GM12873 (cell line): ENCODE results near the gene BBS9.

Source experiments
- TF ChIP-seq, protein P1 (sequence below): IDR thresholded peaks from 2 replicates; pipeline ENCODE4 v1.5.1; 2012; ENCODE audit warnings: low read depth, mild to moderate bottlenecking, moderate library complexity, low read length, control low read depth; ENCODE audit not compliant: insufficient read depth; ENCODE audit errors: missing control alignments

Gene BBS9

GRCh38 chr7:33395340-33395739 lies 266.0 kb downstream of the BBS9 start:
- TF ChIP-seq, protein P1, sequence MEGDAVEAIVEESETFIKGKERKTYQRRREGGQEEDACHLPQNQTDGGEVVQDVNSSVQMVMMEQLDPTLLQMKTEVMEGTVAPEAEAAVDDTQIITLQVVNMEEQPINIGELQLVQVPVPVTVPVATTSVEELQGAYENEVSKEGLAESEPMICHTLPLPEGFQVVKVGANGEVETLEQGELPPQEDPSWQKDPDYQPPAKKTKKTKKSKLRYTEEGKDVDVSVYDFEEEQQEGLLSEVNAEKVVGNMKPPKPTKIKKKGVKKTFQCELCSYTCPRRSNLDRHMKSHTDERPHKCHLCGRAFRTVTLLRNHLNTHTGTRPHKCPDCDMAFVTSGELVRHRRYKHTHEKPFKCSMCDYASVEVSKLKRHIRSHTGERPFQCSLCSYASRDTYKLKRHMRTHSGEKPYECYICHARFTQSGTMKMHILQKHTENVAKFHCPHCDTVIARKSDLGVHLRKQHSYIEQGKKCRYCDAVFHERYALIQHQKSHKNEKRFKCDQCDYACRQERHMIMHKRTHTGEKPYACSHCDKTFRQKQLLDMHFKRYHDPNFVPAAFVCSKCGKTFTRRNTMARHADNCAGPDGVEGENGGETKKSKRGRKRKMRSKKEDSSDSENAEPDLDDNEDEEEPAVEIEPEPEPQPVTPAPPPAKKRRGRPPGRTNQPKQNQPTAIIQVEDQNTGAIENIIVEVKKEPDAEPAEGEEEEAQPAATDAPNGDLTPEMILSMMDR: no peak

- TF ChIP-seq, protein P1: no peak
These were observed 270.3 kb downstream of the BBS9 start for GRCh38 chr7:33399528-33400213.

DNA sequence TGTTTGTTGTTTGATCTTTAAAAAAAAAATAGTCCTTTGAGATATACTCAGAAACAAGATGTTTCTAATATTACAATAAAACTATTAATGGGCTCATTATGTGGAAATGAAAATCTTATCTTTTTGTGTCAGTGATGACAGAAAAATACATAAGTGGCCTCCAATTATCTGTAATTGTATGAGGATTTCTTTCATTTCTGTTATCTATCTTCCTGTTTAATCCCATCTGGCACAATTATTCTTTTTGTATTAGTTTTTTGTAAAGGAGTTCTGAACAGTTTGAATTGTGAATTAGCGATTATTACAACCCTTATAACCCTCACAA lies 270.8 kb downstream of the BBS9 start:
- TF ChIP-seq, protein P1: no peak

DNA sequence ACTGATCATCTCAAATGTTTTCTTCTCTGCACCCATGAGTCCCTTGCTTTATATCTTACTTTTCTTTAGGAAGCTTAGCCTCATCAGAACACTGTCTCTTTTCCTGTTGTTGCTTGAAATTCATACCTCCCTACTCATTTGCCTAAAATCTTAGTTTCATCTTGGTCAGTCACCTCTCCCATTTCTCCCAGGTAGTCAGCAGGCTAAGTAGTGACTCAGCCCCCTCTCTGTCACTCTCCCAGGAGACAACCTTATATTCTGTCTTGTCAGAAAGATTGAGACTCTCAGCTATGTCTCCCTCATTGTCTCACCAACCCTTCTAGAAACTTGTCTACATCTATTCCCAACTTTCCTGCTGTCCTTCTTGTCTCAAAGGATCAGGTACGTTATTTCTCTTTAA lies 280.9 kb downstream of the BBS9 start:
- TF ChIP-seq, protein P1: no peak

DNA sequence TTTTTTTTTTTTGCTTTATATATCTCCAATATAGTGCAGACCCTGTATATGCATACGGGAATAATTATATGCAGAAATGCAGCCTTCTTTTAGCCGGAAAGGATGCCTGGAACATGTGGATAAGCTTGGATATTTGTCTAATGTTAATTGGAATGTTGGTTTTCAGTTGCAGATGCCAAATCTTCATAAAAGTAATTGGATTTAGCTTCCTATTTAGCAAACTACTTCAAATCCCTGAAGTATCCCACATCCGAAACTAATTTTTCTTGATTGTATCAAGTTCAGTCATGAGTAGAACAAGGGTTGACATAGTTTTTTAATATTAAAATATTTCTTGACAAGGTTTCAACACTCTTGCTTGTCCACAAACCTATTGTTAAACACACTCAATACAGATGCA lies 281.7 kb downstream of the BBS9 start:
- TF ChIP-seq, protein P1: no peak

GRCh38 chr7:33412331-33412730 lies 283.0 kb downstream of the BBS9 start:
- TF ChIP-seq, protein P1: no peak

GRCh38 chr7:33418251-33418701 lies 288.9 kb downstream of the BBS9 start:
- TF ChIP-seq, protein P1: no peak
